GM06990 (cell line): ENCODE measurements around the gene RRBP1.

Experiments used
- DNase-seq: peaks from one replicate; pipeline ENCODE4 v3.0.0-alpha.2; 2011; ENCODE audit not compliant: insufficient read length; ENCODE audit errors: extremely low read depth
- H3K27me3 ChIP-seq: replicated peaks from 2 replicates; pipeline ENCODE4 v1.6.0; 2011; ENCODE audit warnings: low read length; ENCODE audit not compliant: control insufficient read depth, insufficient read depth
- H3K36me3 ChIP-seq: 2 replicates; pipeline ENCODE4 v1.5.1; 2011; ENCODE audit warnings: low read length; ENCODE audit not compliant: control insufficient read depth, insufficient read depth
- H3K4me3 ChIP-seq: replicated peaks from 2 replicates; pipeline ENCODE4 v1.5.1; 2011; ENCODE audit warnings: low read depth, mild to moderate bottlenecking, control low read depth, low read length
- TF ChIP-seq, protein P1 (sequence below): IDR thresholded peaks from 2 replicates; pipeline ENCODE4 v1.5.1; 2011; ENCODE audit warnings: low read length, control low read depth, mild to moderate bottlenecking, inconsistent platforms; ENCODE audit not compliant: insufficient read depth, poor library complexity, severe bottlenecking

Gene RRBP1

DNA sequence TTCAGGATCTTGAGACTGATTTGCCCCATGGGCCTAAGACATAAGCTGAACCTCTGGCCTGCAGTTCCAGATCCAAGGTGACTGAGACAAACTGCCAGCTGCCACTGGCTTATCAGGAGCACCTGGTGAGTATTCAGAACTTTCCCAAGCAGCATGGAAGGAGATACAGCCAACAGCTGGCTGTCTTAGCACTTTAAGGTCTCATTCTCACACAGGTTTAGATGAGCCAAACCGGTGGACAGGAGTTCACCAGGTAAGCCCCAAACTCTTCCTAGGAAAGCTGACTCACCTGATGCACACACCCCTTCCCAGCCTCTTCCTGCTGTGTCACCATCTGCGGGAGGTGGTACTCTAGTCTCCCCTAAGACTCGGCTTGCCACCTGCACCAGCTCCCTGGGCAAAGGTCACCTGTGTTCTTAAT lies 17.9 kb upstream of the RRBP1 start, which contains the start of gene BANF2:
BANF2 (plus strand) TSS at position 36 of the 421 bp plus-strand sequence. CDS start 25,060 bp downstream, outside the sequence.
- no peaks in the 10 kb centered on the region for H3K36me3 ChIP-seq
- no peak for DNase-seq
- TF ChIP-seq, protein P1, sequence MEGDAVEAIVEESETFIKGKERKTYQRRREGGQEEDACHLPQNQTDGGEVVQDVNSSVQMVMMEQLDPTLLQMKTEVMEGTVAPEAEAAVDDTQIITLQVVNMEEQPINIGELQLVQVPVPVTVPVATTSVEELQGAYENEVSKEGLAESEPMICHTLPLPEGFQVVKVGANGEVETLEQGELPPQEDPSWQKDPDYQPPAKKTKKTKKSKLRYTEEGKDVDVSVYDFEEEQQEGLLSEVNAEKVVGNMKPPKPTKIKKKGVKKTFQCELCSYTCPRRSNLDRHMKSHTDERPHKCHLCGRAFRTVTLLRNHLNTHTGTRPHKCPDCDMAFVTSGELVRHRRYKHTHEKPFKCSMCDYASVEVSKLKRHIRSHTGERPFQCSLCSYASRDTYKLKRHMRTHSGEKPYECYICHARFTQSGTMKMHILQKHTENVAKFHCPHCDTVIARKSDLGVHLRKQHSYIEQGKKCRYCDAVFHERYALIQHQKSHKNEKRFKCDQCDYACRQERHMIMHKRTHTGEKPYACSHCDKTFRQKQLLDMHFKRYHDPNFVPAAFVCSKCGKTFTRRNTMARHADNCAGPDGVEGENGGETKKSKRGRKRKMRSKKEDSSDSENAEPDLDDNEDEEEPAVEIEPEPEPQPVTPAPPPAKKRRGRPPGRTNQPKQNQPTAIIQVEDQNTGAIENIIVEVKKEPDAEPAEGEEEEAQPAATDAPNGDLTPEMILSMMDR, result no peak
- H3K27me3 ChIP-seq, result no peaks in the 10 kb centered on the region
- no peak within 1 kb of the TSS for H3K4me3 ChIP-seq

DNA sequence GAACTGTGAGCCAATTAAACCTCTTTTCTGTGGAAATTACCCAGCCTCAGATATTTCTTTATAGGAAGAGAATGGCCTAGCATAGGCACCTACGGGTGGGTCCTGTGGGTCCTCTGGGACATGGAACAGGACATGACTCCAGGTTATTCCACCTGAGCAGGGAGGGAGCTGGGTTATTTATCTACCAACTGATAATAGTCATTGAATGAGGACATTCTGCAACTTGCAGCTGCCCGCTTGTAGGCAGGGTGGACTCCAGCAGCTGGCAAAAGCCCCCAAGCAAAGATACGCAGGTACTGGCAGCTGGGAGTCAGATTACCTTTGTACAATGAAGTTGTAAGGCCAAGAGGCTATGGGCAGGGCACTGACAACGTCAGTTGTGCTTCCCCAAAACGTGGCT lies 16.3 kb upstream of the RRBP1 start:
- H3K27me3 ChIP-seq, result no peaks in the 10 kb centered on the region
- TF ChIP-seq, protein P1, result no peak
- no peak overlapping the region for H3K4me3 ChIP-seq
- DNase-seq, result no peak
- H3K36me3 ChIP-seq, result no peaks in the 10 kb centered on the region

DNA sequence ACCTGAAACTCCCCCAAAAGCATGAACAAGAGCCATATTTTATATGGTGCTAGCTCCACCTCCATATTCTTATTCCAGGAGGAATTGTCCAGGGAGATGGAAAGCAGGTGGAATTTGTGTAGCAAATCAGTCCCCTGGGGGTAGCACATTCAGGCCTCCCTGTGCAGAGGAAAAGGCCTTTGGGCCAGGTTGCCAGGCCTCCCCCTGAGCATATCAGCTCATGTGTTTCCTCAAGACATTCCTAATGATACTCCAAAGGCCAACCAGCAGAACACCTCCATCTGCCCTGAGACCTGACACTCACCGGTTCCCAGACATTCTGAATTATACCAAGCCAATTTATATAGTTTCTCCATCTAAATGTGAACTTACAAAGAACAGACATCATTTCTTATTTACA lies 15.1 kb upstream of the RRBP1 start:
- H3K4me3 ChIP-seq, result no peak overlapping the region
- TF ChIP-seq, protein P1, result no peak
- no peaks in the 10 kb centered on the region for H3K27me3 ChIP-seq
- DNase-seq, result no peak
- no peaks in the 10 kb centered on the region for H3K36me3 ChIP-seq

DNA sequence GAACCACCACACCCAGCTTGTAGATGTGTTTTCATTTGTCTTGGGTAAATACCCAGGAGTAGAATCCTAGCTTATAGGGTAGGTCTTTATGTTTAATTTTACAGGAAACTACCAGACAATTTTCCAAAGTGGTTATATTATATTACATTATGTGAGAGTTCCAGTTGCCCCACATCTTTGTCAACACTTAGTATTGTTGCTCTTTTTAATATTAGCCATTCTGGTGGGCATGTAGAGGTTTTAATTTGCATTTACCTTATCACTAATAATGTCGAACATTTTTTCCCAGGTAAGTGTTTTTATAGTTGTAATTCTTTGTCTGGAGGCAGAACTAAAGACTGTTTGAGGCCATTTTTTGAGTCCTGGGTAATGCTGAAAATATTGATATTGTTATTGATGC lies 14.2 kb upstream of the RRBP1 start:
- TF ChIP-seq, protein P1, result no peak

DNA sequence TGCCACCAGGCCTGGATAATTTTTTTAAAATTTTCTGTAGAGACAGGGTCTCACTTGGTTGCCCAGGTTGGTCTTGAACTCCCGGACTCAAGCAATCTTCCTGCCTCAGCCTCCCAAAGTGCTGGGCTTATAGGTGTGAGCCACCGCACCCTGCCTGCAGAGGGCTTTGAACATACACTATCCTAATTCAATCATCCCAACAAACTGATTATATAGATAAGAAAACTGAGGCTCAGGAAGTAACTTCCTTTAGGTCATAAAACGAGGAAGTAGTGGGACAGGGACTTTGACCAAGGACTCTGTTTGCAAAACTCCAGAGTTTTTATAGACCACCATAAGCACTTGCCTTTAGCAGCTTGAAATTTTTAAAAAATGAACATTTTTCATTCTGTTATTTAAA lies 12.7 kb upstream of the RRBP1 start:
- Histone ChIP-seq H3K27me3 (no peaks in the 10 kb centered on the region; the same call in 1 of the 2 replicates), H3K36me3 (no peaks in the 10 kb centered on the region), H3K4me3 (no peak overlapping the region)
- TF ChIP-seq, protein P1, result no peak
- DNase-seq, result no peak

More for the DNA sequence above, 14.2 kb upstream of the RRBP1 start:
- Histone ChIP-seq H3K4me3 (no peak overlapping the region), H3K27me3 (no peaks in the 10 kb centered on the region), H3K36me3 (no peaks in the 10 kb centered on the region)
- DNase-seq, result no peak

DNA sequence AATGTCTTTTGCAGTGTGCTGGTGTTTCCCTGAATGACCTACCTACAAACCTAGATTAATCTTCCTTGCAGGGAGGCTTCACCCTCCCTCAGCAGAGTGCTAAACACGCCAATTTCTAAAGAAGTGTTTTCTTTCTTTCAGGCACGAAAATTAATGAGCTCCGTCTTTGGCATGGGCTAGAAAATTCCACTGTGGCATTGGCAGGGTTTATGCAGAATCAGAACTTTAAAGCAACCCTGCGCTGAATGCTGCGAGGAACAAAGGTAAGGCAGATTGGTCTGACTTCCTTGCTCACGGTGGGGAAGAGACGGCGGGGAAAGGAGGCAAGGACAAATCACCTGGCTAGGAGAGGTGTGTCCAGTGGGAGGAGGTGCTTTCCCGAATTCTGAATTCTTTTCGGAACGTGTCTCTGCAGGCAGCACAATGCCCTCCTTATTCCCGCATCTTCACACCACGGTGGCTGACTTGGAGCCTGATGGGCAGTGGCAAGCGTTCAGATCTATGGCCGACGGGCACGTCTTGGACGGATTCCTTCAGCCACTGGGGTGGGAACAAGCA lies 11.5 kb upstream of the RRBP1 start:
- DNase-seq, result no peak

More for the DNA sequence above, 11.5 kb upstream of the RRBP1 start:
- Histone ChIP-seq H3K36me3 (no peaks in the 10 kb centered on the region), H3K4me3 (no peak overlapping the region), H3K27me3 (no peaks in the 10 kb centered on the region; the same call in 1 of the 2 replicates)
- TF ChIP-seq, protein P1, result no peak
